H1 (cell line): ENCODE data around the gene STIM1. TPM values are rescaled to one million over a fixed set of nuclear protein-coding genes. Genes with fewer than 3 reads are reported as not detected.

Experiments used
- CTCF ChIA-PET: fragments of 300-600 bp; sonication (Branson Sonifier 250); formaldehyde crosslinking; loops from one replicate; lab custom pipeline; 2021; ENCODE audit not compliant: partially characterized antibody; lab: Charles Lee
- POLR2A ChIA-PET: fragments of 300-600 bp; sonication (Branson Sonifier 250); formaldehyde crosslinking; loops from one replicate; lab custom pipeline; 2021; ENCODE audit warnings: inconsistent platforms; ENCODE audit not compliant: partially characterized antibody; lab: Charles Lee
- DNase-seq, 2 experiments: peaks; one replicate each; pipeline versions ENCODE4 v3.0.0 to v3.0.0-alpha.2; 2010 to 2022; ENCODE audit warnings: low spot score in 2 of 2, low read depth in 1 of 2, mixed read lengths in 1 of 2
- FAIRE-seq: peaks from 2 replicates; lab custom pipeline; 2011; peaks lifted over from hg19 to GRCh38; lab: Jason Lieb, UNC
- H2AFZ ChIP-seq: 2 replicates; pipeline ENCODE4 v1.8.1; 2012; ENCODE audit warnings: low read length, inconsistent platforms
- H2AK5ac ChIP-seq: 2 replicates; pipeline ENCODE4 v1.6.1; 2013; ENCODE audit warnings: low read depth, low read length
- H2BK120ac ChIP-seq: replicated peaks from 2 replicates; pipeline ENCODE3; 2013; ENCODE audit warnings: low read depth, low read length, inconsistent platforms
- H2BK12ac ChIP-seq: 2 replicates; pipeline ENCODE4 v1.6.1; 2013; ENCODE audit warnings: low read depth, low read length
- H2BK15ac ChIP-seq: 2 replicates; pipeline ENCODE4 v1.6.1; 2013; ENCODE audit warnings: low read length
- H2BK20ac ChIP-seq: 2 replicates; pipeline ENCODE4 v1.6.1; 2013; ENCODE audit warnings: low read length
- H2BK5ac ChIP-seq: 2 replicates; pipeline ENCODE4 v1.6.1; 2013; ENCODE audit warnings: low read depth, low read length
- H3K14ac ChIP-seq: 2 replicates; pipeline ENCODE4 v1.6.1; 2013; ENCODE audit warnings: inconsistent platforms; ENCODE audit not compliant: insufficient read length
- H3K18ac ChIP-seq: 2 replicates; pipeline ENCODE4 v1.6.1; 2013; ENCODE audit warnings: low read length; ENCODE audit errors: extremely low read depth
- H3K23ac ChIP-seq: 2 replicates; pipeline ENCODE4 v1.6.1; 2013; ENCODE audit warnings: inconsistent platforms; ENCODE audit not compliant: insufficient read length
- H3K23me2 ChIP-seq: 2 replicates; pipeline ENCODE4 v1.6.1; 2013; ENCODE audit warnings: low read depth, low read length
- H3K27ac ChIP-seq: 2 replicates; pipeline ENCODE4 v1.6.1; 2011; ENCODE audit warnings: low read depth, low read length, inconsistent platforms
- H3K27me3 ChIP-seq, 4 experiments: replicated peaks in 1 of 4; 1 replicate in 1 of 4; 2 replicates in 3 of 4; pipeline versions ENCODE4 v1.6.1 to v1.8.1; 2011 to 2013; ENCODE audit warnings: low read length in 3 of 4, mild to moderate bottlenecking in 3 of 4, inconsistent platforms in 2 of 4, mixed read lengths in 2 of 4, moderate library complexity in 1 of 4; ENCODE audit not compliant: control insufficient read depth in 3 of 4, insufficient read depth in 3 of 4; ENCODE audit errors: extremely low read depth in 1 of 4
- H3K36me3 ChIP-seq, 4 experiments: 2 replicates each; pipeline versions ENCODE4 v1.6.1 to v1.8.1; 2011 to 2013; ENCODE audit warnings: mild to moderate bottlenecking in 4 of 4, low read length in 3 of 4, moderate library complexity in 2 of 4, control low read depth in 1 of 4, inconsistent platforms in 1 of 4; ENCODE audit not compliant: insufficient read depth in 4 of 4, control insufficient read depth in 2 of 4
- H3K4ac ChIP-seq: replicated peaks from 2 replicates; pipeline ENCODE3; 2013; ENCODE audit warnings: low read length, low read depth, mixed read lengths, inconsistent platforms; ENCODE audit not compliant: insufficient read length
- H3K4me1 ChIP-seq, 4 experiments: replicated peaks in 1 of 4; 1 replicate in 1 of 4; 2 replicates in 3 of 4; pipeline versions ENCODE4 v1.6.1 to v1.8.1; 2011 to 2013; ENCODE audit warnings: low read length in 3 of 4, inconsistent platforms in 2 of 4, mixed read lengths in 1 of 4; ENCODE audit not compliant: insufficient read depth in 4 of 4, control insufficient read depth in 3 of 4
- H3K4me2 ChIP-seq, 2 experiments: 2 replicates each; pipeline versions ENCODE4 v1.6.1 to v1.8.1; 2011 to 2013; ENCODE audit warnings: low read depth in 2 of 2, low read length in 2 of 2, control low read depth in 1 of 2, inconsistent platforms in 1 of 2, mild to moderate bottlenecking in 1 of 2; ENCODE audit not compliant: insufficient read depth in 1 of 2
- H3K4me3 ChIP-seq, 4 experiments: fragments of 200-600, 300-600 bp in 1 of 4; sonication (generic), shearing (Covaris generic), sonication (Bioruptor Twin) in 1 of 4; 2 replicates each; pipeline versions ENCODE4 v1.5.1 to v1.8.1; 2011 to 2016; ENCODE audit warnings: low read length in 4 of 4, low read depth in 3 of 4, control low read depth in 2 of 4, inconsistent platforms in 2 of 4, mild to moderate bottlenecking in 2 of 4, mixed read lengths in 1 of 4, moderate library complexity in 1 of 4; ENCODE audit not compliant: insufficient read depth in 2 of 4; ENCODE audit errors: extremely low read depth in 1 of 4
- H3K56ac ChIP-seq: replicated peaks from 2 replicates; pipeline ENCODE3; 2013; ENCODE audit warnings: low read depth, mild to moderate bottlenecking, mixed read lengths, low read length, inconsistent platforms; ENCODE audit not compliant: insufficient read length
- H3K79me1 ChIP-seq: 2 replicates; pipeline ENCODE4 v1.6.1; 2013; ENCODE audit warnings: low read depth, low read length, control low read depth
- H3K79me2 ChIP-seq, 2 experiments: 2 replicates each; pipeline versions ENCODE4 v1.6.1 to v1.8.1; 2012 to 2013; ENCODE audit warnings: low read length in 2 of 2, mild to moderate bottlenecking in 2 of 2, inconsistent platforms in 1 of 2; ENCODE audit not compliant: insufficient read depth in 2 of 2, control insufficient read depth in 1 of 2
- H3K9ac ChIP-seq, 4 experiments: replicated peaks in 1 of 4; 1 replicate in 1 of 4; 2 replicates in 3 of 4; pipeline versions ENCODE4 v1.6.1 to v1.8.1; 2011 to 2013; ENCODE audit warnings: low read depth in 3 of 4, low read length in 3 of 4, control low read depth in 2 of 4, mild to moderate bottlenecking in 2 of 4, moderate library complexity in 2 of 4, inconsistent platforms in 1 of 4; ENCODE audit errors: extremely low read depth in 1 of 4
- H3K9me3 ChIP-seq, 2 experiments: 2 replicates each; pipeline versions ENCODE4 v1.6.1 to v1.8.1; 2012 to 2013; ENCODE audit warnings: mild to moderate bottlenecking in 2 of 2, moderate library complexity in 2 of 2, control low read depth in 1 of 2, inconsistent platforms in 1 of 2, low read depth in 1 of 2, low read length in 1 of 2, mixed read lengths in 1 of 2; ENCODE audit not compliant: insufficient read depth in 2 of 2
- H4K20me1 ChIP-seq, 2 experiments: replicated peaks in 1 of 2; 2 replicates each; pipeline versions ENCODE3 to v1.8.1; 2011 to 2013; ENCODE audit warnings: inconsistent platforms in 2 of 2, low read length in 2 of 2, mild to moderate bottlenecking in 1 of 2; ENCODE audit not compliant: insufficient read depth in 2 of 2, control insufficient read depth in 1 of 2
- H4K5ac ChIP-seq: 2 replicates; pipeline ENCODE4 v1.6.1; 2013; ENCODE audit warnings: low read length, low read depth, mixed read lengths, inconsistent platforms; ENCODE audit not compliant: insufficient read length
- H4K8ac ChIP-seq: 2 replicates; pipeline ENCODE4 v1.8.0; 2013; ENCODE audit warnings: mild to moderate bottlenecking, moderate library complexity, low read length, inconsistent platforms; ENCODE audit not compliant: insufficient read depth; ENCODE audit errors: extremely low read depth
- H4K91ac ChIP-seq: replicated peaks from 2 replicates; pipeline ENCODE3; 2013; ENCODE audit warnings: low read length, mixed read lengths, inconsistent platforms; ENCODE audit not compliant: insufficient read length
- ATF2 ChIP-seq: IDR thresholded peaks from 2 replicates; pipeline ENCODE4 v1.6.1; 2012; ENCODE audit warnings: low read length, inconsistent platforms
- CEBPB ChIP-seq: IDR thresholded peaks from 2 replicates; pipeline ENCODE4 v1.6.1; 2012; ENCODE audit warnings: low read depth, low read length
- EP300 ChIP-seq, 2 experiments: IDR thresholded peaks; 1 replicate in 1 of 2; 2 replicates in 1 of 2; pipeline ENCODE4 v1.6.1; 2011 to 2012; ENCODE audit warnings: low read depth in 2 of 2, low read length in 2 of 2, mild to moderate bottlenecking in 2 of 2, borderline replicate concordance in 1 of 2, inconsistent platforms in 1 of 2, moderate library complexity in 1 of 2
- GABPA ChIP-seq: IDR thresholded peaks from 2 replicates; pipeline ENCODE4 v1.6.1; 2011; ENCODE audit warnings: mild to moderate bottlenecking, low read length, moderate library complexity, borderline replicate concordance; ENCODE audit not compliant: insufficient read depth
- PHF8 ChIP-seq: fragments of 200-600 bp; sonication (generic); conservative IDR thresholded peaks from 2 replicates; pipeline ENCODE4 v1.7.1; 2012; ENCODE audit warnings: low read depth, mild to moderate bottlenecking, inconsistent platforms, low read length, moderate library complexity
- RFX5 ChIP-seq: IDR thresholded peaks from 2 replicates; pipeline ENCODE4 v1.6.1; 2011; ENCODE audit warnings: low read depth, low read length, improper control_type of control experiment, borderline replicate concordance
- RNF2 ChIP-seq: fragments of 200-900, 300-1000 bp; sonication (generic); IDR thresholded peaks from 2 replicates; pipeline ENCODE4 v1.7.1; 2016; ENCODE audit warnings: borderline replicate concordance, low read depth, mild to moderate bottlenecking, antibody characterized with exemption, low read length; ENCODE audit not compliant: poor library complexity, severe bottlenecking; ENCODE audit errors: missing control alignments
- SIN3A ChIP-seq, 2 experiments: IDR thresholded peaks in 1 of 2; conservative IDR thresholded peaks in 1 of 2; 2 replicates each; pipeline ENCODE4 v1.6.1; 2011 to 2012; ENCODE audit warnings: low read length in 2 of 2, improper control_type of control experiment in 1 of 2, low read depth in 1 of 2, mild to moderate bottlenecking in 1 of 2
- SUZ12 ChIP-seq: fragments of 200-600 bp; sonication (generic); IDR thresholded peaks from 2 replicates; pipeline ENCODE4 v1.6.1; 2012; ENCODE audit warnings: mild to moderate bottlenecking, inconsistent platforms, low read length, moderate library complexity, mixed read lengths
- WGBS, 2 experiments: shearing (Covaris generic) in 1 of 2; methylation state at CpG; one replicate each; pipeline versions ENCODE4 v1.1.6 to v1.1.7; 2013 to 2015; ENCODE audit warnings: low lambda C conversion rate in 2 of 2, mixed read lengths in 2 of 2, inconsistent platforms in 1 of 2, low coverage in 1 of 2, missing lambda C conversion rate in 1 of 2; ENCODE audit not compliant: insufficient replicate concordance in 2 of 2, insufficient coverage in 1 of 2, insufficient read length in 1 of 2; ENCODE audit errors: extremely low coverage in 1 of 2, missing lambda C conversion rate in 1 of 2; 5-methylcytosine and 5-hydroxymethylcytosine counted together
- polyA plus RNA-seq, 7 experiments: library from polyadenylated mRNA; depleted of rRNA in 3 of 7; stranded (reverse) in 5 of 7; unstranded in 2 of 7; fragments of >200 nt in 5 of 7; fragments of 200-250 nt in 2 of 7; gene quantifications; 1 replicate in 5 of 7; 2 replicates in 1 of 7; 4 replicates in 1 of 7; pipeline versions ENCODE4 v1.2.1 to v1.2.3, GENCODE V29; 2011 to 2013; ENCODE audit warnings: missing spikeins in 2 of 7, mixed read lengths in 2 of 7
- total RNA-seq: library from RNA; stranded (reverse); fragmentation: NEBNext Ultra II Directional; extraction: Animal tissue kit (Norgen Biotek cat#: 25700); gene quantifications from 2 replicates; pipeline ENCODE4 v1.2.1, GENCODE V29; 2021

Gene STIM1
- total and polyA plus RNA-seq, 2 of the 8 experiments (the other 6 are each of a cell fraction or from before 2014, with no cell fraction given), result 11.1 to 12.2 TPM

GRCh38 chr11:4060182-4060923, 204.9 kb downstream of the STIM1 start:
- Histone ChIP-seq H3K4ac (no peak overlapping the region), H3K9ac (no peak overlapping the region), H3K23me2 (no peaks in the 10 kb centered on the region), H3K4me1 (no peaks in the 10 kb centered on the region), H2BK20ac (no peak overlapping the region), H4K5ac (no peak overlapping the region), H3K27ac (no peak overlapping the region), H3K23ac (no peak overlapping the region), H4K8ac (no peak overlapping the region), H3K56ac (no peak overlapping the region), H2BK12ac (no peak overlapping the region), H3K27me3 (no peaks in the 10 kb centered on the region; a peak in 1 of 7 replicates), H2AK5ac (no peak overlapping the region), H4K91ac (no peak overlapping the region), H3K79me2 (no peaks in the 10 kb centered on the region), H2BK5ac (no peak overlapping the region), H2BK15ac (no peak overlapping the region), H3K4me3 (no peak overlapping the region), H3K4me2 (no peak overlapping the region), H3K9me3 (no peaks in the 10 kb centered on the region), H2BK120ac (no peak overlapping the region), H3K36me3 (no peaks in the 10 kb centered on the region), H4K20me1 (no peaks in the 10 kb centered on the region), H3K79me1 (no peaks in the 10 kb centered on the region), H3K18ac (no peak overlapping the region), H2AFZ (no peak overlapping the region), H3K14ac (no peak overlapping the region)
- no peak for DNase-seq
- 90% methylated on average over 4 of the region's 4 CpGs; no CpG with 5 or more reads in 1 of the 2 experiments for WGBS, 2 experiments
- FAIRE-seq, result no peak
- POLR2A ChIA-PET, result no interaction called here
- CTCF ChIA-PET, result interaction anchor here (0.6 to 1.5 kb wide), 3 partner anchors 12 to 284 kb away, joined by 3 to 14 read pairs (median 3); partner anchors contain the start of gene PGAP2
- TF ChIP-seq RFX5, result no peak
- TF ChIP-seq CEBPB, result no peak
- TF ChIP-seq SUZ12, result no peak
- TF ChIP-seq RNF2, result no peak
- no peak for TF ChIP-seq ATF2
- TF ChIP-seq GABPA, result no peak
- no peak for TF ChIP-seq EP300 (IDR thresholded peaks at IDR 0.05; ENCODE audit: borderline replicate concordance in 1 of 2, low read depth in 2 of 2, low read length in 2 of 2)
- no peak for TF ChIP-seq SIN3A (conservative IDR thresholded peaks at IDR 0.05 in 1 of 2, IDR thresholded peaks at IDR 0.05 in 1 of 2; ENCODE audit: low read depth in 1 of 2, low read length in 2 of 2)
- no peak for TF ChIP-seq PHF8
